SW480 (cell line): ENCODE results near the gene P2RY14.
A peak's percentile ranks its signal among the peaks of the same experiment; 100 is the strongest.

ENCODE experiments used
- DNase-seq: peaks from one replicate; pipeline ENCODE4 v3.0.0-alpha.2; 2016; ENCODE audit warnings: low spot score

Gene P2RY14

DNA sequence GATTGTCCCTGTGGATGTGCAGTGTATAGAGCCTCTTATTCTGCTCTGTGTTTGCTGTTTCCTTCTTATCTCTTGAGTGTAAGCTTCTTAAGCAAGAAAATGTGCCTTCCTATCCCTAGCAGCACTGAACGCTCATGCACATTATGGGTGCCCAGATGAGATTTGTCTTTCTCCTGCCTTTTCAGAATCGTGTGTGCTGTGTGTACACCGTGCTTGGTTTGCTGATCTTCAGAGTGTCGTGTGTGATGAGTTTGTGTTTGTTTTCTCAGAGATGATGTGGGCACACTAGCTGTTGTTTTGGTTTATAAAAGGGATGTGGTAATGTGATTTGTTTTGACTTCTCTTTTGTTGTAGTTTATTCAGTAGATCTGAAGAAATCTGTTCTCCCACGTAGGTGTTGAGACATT lies 95.1 kb downstream of the P2RY14 start:
- DNase-seq, result no peak

DNA sequence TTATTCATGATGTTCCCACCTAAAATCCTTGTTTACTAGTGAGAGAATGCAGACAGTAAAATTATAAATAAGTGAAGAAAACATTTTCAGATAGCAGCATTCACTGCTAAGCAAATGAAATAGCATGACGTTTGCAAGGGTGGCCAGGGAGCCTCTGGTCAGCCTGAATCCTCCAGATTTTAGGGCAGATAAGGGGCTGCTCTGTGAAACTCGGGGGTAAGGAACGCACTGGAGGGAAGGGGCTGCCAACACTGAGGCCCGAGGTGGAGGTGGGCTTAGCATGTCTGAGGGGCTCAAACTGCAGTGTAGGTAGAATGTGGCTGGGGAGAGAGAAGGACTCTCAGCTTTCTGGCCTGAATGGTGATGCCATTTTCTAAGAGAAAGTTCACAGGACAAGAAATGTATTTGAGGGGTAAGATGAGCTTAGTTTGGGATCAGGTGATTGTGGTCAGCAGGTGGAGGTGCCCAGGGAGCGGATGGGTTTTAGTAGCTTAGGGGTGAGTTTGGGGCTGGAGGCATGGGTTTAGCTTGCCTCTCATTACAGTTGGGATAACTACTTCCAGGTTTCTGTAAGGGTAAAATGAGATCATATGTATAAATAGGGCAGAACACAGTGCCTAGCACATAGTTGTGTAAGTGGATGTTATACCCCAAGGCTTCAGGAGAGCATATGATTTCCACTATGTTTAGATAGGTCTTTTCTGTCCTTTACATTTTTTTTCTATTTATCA lies 95.8 kb downstream of the P2RY14 start:
- no peak for DNase-seq

GRCh38 chr3:151178208-151178845 lies 100.0 kb downstream of the P2RY14 start:
- DNase-seq, result peak; percentile 71

DNA sequence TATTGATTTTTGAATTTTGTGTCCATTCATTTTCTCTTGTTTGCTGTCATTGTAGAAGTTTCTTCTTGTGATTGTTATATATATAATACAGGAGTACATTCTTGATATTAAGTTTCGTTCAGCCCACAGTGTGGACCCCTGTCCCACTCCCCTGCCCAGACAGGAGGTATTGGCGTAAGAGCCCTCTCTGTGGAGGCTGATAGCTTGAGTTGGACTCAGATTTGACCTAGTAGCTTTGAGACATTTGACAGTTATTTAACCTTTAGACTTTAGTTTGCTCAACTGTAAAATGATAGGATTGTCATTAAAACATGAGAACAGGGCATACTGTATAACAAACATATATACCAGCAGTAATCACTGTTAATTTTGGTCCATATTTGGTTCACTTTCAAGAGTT lies 102.4 kb downstream of the P2RY14 start:
- DNase-seq, result no peak

DNA sequence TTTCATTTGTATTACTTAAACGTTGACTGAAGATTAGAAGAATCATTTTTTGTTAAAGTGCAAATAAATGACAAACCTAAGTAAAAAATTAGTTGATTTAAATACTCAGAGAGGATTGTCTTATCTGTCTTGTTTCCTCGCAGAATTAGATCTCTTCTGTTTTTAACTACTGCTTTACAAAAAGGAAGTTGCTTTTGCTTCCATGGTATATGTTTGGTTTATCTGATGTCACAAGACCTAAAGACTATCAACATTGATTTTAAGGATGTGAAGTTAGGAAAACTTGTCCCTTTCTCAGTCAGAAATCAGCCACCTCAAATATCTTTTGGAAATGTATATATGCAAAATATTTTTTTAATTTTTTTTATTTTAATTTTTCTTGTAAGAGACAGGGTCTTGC lies 104.0 kb downstream of the P2RY14 start:
- DNase-seq, result no peak

- no peak for DNase-seq
These were observed 107.1 kb downstream of the P2RY14 start for GRCh38 chr3:151171145-151171757.

DNA sequence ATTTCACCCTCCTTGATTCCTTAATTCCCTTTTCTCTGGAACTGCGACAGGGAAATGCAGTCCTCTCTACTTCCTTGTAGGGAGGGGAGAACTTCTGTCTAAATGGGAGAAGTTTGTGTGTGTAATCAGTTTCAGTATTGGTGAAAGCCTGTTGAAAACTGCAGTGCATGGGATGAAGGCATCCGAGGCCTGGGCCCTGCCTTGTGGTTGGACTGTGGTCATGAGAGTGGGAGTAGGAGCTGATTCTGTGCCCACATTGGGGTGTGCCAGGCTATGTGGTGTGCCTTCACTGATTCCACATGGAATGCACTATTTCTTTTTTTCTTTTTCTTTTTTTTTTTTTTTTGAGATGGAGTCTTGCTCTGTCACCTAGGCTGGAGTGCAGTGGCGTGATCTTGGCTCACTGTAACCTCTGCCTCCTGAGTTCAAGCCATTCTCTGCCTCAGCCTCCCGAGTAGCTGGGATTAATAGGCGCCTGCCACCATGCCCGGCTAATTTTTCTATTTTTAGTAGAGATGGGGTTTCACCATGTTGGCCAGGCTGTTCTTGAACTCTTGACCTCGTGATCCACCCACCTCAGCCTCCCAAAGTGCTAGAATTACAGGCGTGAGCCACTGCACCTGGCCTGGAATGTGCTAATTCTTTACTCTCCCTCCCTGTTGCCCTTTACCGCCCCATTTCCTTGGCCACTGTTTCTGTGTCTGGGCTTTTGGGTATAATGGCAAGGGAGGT lies 108.2 kb downstream of the P2RY14 start:
- peak; percentile 42 for DNase-seq

DNA sequence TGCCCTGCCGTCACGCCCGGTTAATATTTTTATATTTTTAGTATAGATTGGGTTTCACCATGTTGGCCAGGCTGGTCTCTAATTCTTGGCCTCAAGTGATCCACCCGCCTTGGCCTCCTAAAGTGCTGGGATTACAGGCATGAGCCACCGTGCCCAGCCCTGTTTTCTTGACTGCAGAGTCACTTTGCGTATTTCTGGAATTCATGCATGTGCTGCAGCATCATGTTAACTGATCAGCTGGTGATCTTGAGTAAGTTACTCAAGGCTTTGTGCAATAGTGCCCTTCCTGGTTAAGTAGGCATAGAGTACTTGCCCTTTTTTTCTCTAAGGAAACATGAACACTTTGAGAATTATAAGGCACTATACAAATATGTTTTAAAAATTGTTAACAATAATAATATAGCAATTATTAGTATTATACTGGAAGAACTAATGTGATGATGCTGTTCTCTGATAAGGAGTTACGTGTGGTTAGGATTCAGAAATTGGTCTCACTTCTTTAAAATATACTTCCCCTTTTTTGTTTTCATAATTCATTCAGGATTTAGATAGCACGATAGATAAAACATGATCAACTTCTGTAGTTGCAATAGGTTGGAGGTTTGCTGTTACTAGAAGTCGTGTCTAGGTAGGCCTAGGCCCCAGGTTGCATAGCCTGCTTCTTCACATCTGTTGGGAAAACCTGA lies 108.9 kb downstream of the P2RY14 start:
- no peak for DNase-seq

DNA sequence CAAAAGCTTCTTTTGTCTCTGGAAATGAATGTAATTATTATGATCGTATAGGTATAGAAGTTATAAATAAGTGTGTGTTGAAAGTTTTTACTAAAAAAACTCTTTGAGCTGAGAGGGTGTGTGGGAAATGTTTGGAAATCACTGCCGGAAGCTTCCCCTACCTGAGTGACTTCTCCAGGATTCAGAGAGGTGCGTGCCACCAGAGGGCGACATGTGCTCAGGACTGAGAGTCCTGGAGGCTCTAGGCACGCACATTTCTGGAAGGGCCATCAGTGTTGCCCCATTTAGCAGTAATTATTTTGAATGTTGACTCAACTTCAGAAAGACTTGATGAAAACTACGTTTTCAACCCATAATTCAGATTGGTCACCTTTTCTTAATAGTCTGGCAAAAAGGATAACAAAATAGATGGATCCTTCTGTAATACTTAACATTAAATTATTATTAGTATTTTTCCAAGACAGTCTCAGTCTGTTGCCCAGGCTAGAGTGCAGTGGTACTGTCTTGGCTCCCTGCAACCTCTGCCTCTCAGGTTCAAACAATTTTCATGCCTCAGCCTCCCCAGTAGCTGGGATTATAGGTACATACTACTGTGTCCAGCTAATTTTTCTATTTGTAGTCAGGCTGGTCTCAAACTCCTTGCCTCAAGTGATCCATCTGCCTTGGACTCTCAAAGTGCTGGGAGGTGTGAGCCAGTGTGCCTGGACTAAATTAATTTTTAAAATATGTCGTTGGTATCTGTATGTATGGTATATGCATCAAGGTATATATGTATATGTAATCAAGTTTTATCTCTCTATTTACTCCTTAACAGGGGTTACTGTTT lies 109.9 kb downstream of the P2RY14 start:
- peak; percentile 55 for DNase-seq

DNA sequence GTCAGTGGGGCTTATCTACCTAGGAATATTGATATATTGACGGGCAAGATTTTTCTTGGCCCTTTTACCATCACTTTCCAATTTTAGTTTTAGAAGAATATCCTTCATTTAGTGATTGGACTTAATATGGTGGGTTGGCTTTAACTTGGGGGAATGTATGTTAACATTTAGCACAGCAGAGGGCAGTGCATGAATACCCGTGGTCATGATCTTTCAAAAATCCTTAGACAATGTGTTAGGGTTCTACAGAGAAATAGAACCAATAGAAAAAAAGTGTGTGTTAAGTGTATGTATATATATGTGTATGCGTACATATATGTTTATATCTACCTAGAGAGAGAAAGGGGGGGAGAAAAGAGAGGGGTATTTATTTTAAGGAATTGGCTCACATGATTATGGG lies 112.2 kb downstream of the P2RY14 start:
- DNase-seq, result no peak

GRCh38 chr3:151165226-151165625 lies 113.1 kb downstream of the P2RY14 start:
- DNase-seq, result no peak
